Upper lobe of right lung (tissue), 1 donor: ENCODE data around the gene METTL1. TPM values are rescaled to one million over a fixed set of nuclear protein-coding genes. Genes with fewer than 3 reads are reported as not detected.

Experiments
- ATAC-seq: fragments of 200-7000 bp; cut with Tn5 transposase; one replicate; pipeline ENCODE4 v1.9.1; 2020; ENCODE audit warnings: mild to moderate bottlenecking, moderate library complexity
- DNase-seq: peaks from one replicate; pipeline ENCODE4 v3.0.0-alpha.2; 2020
- H3K27ac ChIP-seq: fragments of 200-600 bp; one replicate; pipeline ENCODE4 v1.8.0; 2022
- H3K27me3 ChIP-seq: fragments of 200-600 bp; one replicate; pipeline ENCODE4 v1.8.0; 2022; ENCODE audit warnings: mild to moderate bottlenecking
- H3K36me3 ChIP-seq: fragments of 200-600 bp; one replicate; pipeline ENCODE4 v1.8.0; 2022
- H3K4me1 ChIP-seq: fragments of 200-600 bp; one replicate; pipeline ENCODE4 v1.8.0; 2022
- H3K4me3 ChIP-seq: fragments of 200-600 bp; one replicate; pipeline ENCODE4 v1.8.0; 2022; ENCODE audit warnings: mild to moderate bottlenecking
- H3K9me3 ChIP-seq: fragments of 200-600 bp; one replicate; pipeline ENCODE4 v1.8.0; 2022
- intact Hi-C: fragments of 100-400 bp; cut with DNase I; formaldehyde crosslinking; loops from one replicate; pipeline ENCODE4 v1.11.0; 2022
- total RNA-seq: library from RNA; stranded (reverse); fragmentation: NEBNext Ultra II Directional; extraction: Animal tissue kit (Norgen Biotek cat#: 25700); gene quantifications from one replicate; pipeline ENCODE4 v1.2.1, GENCODE V29; 2021
- TF ChIP-seq, protein P1 (sequence below): fragments of 200-600 bp; IDR thresholded peaks from one replicate; pipeline ENCODE4 v1.8.0; 2022; ENCODE audit warnings: antibody characterized with exemption
- donor health status: DM: no; HTN: yes; CAD: no; lungs with severe emphysema.

The METTL1 gene
- total RNA-seq, 1 donor from 2014 or later: 26.9 TPM

- intact Hi-C loops: no loop called here
- TF ChIP-seq, protein P1, sequence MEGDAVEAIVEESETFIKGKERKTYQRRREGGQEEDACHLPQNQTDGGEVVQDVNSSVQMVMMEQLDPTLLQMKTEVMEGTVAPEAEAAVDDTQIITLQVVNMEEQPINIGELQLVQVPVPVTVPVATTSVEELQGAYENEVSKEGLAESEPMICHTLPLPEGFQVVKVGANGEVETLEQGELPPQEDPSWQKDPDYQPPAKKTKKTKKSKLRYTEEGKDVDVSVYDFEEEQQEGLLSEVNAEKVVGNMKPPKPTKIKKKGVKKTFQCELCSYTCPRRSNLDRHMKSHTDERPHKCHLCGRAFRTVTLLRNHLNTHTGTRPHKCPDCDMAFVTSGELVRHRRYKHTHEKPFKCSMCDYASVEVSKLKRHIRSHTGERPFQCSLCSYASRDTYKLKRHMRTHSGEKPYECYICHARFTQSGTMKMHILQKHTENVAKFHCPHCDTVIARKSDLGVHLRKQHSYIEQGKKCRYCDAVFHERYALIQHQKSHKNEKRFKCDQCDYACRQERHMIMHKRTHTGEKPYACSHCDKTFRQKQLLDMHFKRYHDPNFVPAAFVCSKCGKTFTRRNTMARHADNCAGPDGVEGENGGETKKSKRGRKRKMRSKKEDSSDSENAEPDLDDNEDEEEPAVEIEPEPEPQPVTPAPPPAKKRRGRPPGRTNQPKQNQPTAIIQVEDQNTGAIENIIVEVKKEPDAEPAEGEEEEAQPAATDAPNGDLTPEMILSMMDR: no peak
- H3K36me3 ChIP-seq: peaks cover 8% of the 10 kb centered on the region
- H3K27me3 ChIP-seq: no peaks in the 10 kb centered on the region
- no peak overlapping the region for H3K4me3 ChIP-seq
- DNase-seq (no peak), ATAC-seq (no peak)
- peaks cover 18% of the 10 kb centered on the region for H3K4me1 ChIP-seq
- H3K27ac ChIP-seq: peak overlapping the region; percentile 6
- H3K9me3 ChIP-seq: no peaks in the 10 kb centered on the region
These were observed 8.5 kb upstream of the METTL1 start for GRCh38 chr12:57780284-57780897.

DNA sequence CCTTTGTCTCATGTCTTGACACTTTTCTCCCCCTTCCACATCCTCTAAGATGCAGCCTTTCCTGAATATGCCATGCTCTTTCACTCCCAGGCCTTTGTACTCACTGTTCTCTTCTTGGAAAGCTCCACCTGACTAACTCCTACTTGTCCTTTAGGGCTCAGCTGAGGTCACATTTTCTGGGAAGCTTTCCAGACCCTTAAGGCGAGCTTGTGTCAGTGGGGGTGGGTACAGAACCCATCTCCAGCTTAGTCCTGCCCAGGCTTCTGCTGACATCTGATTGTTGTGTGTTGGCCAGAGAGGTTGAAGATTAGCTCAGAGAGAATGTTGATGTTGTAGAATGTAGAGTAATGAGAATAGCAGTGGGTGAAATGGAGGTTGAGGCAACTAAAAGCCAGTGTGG lies 7.8 kb upstream of the METTL1 start:
- H3K36me3 ChIP-seq: peaks cover 4% of the 10 kb centered on the region
- H3K4me3 ChIP-seq: no peak overlapping the region
- H3K27ac ChIP-seq: no peak overlapping the region
- no peaks in the 10 kb centered on the region for H3K27me3 ChIP-seq
- peaks cover 18% of the 10 kb centered on the region for H3K4me1 ChIP-seq
- TF ChIP-seq, protein P1: no peak
- no peak for DNase-seq
- no peak for ATAC-seq
- intact Hi-C loops: no loop called here
- H3K9me3 ChIP-seq: no peaks in the 10 kb centered on the region

DNA sequence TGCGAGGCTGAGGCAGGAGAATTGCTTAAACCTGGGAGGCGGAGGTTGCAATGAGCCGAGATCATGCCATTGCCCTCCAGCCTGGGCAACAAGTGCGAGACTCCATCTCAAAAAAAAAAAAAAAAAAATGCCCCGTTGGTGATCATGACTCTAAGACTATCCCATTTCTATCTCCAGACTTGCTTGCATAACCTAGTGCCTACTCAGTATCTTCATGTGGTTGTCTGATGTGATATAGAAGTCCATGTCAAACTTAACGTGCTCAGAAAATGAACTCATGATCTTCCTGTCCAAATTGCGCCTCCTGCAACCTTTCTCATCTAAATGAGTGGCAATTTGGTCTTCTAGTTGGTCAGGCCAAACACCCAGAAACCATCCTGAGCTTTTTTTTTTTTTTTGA lies 6.0 kb upstream of the METTL1 start:
- ATAC-seq (no peak), DNase-seq (peak; percentile 5)
- Histone ChIP-seq H3K27ac (no peak overlapping the region), H3K9me3 (no peaks in the 10 kb centered on the region), H3K27me3 (no peaks in the 10 kb centered on the region), H3K4me1 (peaks cover 19% of the 10 kb centered on the region), H3K36me3 (no peaks in the 10 kb centered on the region), H3K4me3 (no peak overlapping the region)
- intact Hi-C loops: no loop called here
- TF ChIP-seq, protein P1: no peak

DNA sequence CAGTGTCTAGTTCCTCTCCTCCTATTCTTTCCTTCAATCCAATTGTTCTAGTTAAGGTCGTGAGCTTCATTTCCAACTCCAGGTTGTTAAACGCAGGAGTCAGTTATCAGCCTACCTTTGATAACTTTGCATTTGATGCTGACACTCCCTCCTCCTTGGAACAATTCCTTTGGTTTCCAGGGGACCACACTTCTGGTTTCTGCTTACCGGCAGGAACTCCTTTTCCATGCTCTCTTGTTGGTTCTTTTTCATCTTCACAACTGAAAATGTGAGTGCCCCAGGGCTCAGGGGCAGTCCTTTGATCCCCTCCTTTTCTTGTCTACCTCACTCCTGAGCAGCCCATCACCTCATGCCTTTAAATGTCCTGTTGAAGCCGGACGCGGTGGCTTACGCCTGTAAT lies 5.5 kb upstream of the METTL1 start:
- no peak for ATAC-seq
- DNase-seq: no peak
- Histone ChIP-seq H3K27me3 (no peaks in the 10 kb centered on the region), H3K36me3 (no peaks in the 10 kb centered on the region), H3K4me3 (no peak overlapping the region), H3K4me1 (peaks cover 19% of the 10 kb centered on the region), H3K27ac (no peak overlapping the region), H3K9me3 (no peaks in the 10 kb centered on the region)
- TF ChIP-seq, protein P1: no peak
- intact Hi-C loops: no loop called here

DNA sequence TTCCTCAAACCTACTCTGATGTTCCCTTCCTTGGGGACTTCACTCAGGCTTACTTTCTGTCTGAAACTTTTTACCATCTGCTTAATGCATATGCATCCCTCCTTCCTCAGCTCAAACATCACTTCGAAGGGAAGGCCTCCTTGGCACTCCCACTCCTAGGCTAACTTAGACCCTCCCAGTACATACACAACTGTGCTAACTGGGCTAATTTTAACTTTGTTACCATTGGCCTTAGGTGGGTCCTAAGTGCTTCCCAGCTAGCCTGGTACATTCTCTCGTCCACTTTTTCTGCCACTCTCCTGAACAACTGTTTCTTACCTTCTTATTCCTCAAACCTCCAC lies 4.3 kb upstream of the METTL1 start:
- ATAC-seq: no peak
- DNase-seq: no peak
- intact Hi-C loops: no loop called here
- Histone ChIP-seq H3K27me3 (no peaks in the 10 kb centered on the region), H3K36me3 (no peaks in the 10 kb centered on the region), H3K4me3 (no peak overlapping the region), H3K4me1 (peaks cover 12% of the 10 kb centered on the region), H3K27ac (no peak overlapping the region), H3K9me3 (no peaks in the 10 kb centered on the region)
- TF ChIP-seq, protein P1: no peak
